HG03571 (cell line): ENCODE results near the gene RAD18.

Source experiments
- ATAC-seq: cut with Tn5 transposase; IDR thresholded peaks from one replicate; pipeline ENCODE4 v1.9.1; 2021; ENCODE audit not compliant: unreplicated experiment

RAD18 gene

GRCh38 chr3:8963137-8963853 is at the start of gene RAD18:
RAD18 (minus strand) TSS chr3:8963472; CDS start chr3:8963385, 87 bp downstream.
- ATAC-seq, result peak; percentile 91

- no peak for ATAC-seq
Measured at GRCh38 chr3:9012521-9012920, 49.2 kb upstream of the RAD18 start.

GRCh38 chr3:9009976-9010545 is 46.8 kb upstream of the RAD18 start:
- ATAC-seq, result no peak

GRCh38 chr3:9008550-9009255 is 45.4 kb upstream of the RAD18 start:
- no peak for ATAC-seq

- ATAC-seq, result no peak
Measured at GRCh38 chr3:9007928-9008327, 44.7 kb upstream of the RAD18 start.

GRCh38 chr3:9007213-9007612 is 43.9 kb upstream of the RAD18 start:
- ATAC-seq, result no peak

- no peak for ATAC-seq
Measured at GRCh38 chr3:9000041-9000440, 36.8 kb upstream of the RAD18 start.

GRCh38 chr3:8997151-8997550 is 33.9 kb upstream of the RAD18 start:
- no peak for ATAC-seq

- no peak for ATAC-seq
Measured at GRCh38 chr3:8996681-8997121, 33.4 kb upstream of the RAD18 start.

- ATAC-seq, result no peak
Measured at GRCh38 chr3:8996216-8996615, 32.9 kb upstream of the RAD18 start.

- no peak for ATAC-seq
Measured at GRCh38 chr3:8994226-8994625, 31.0 kb upstream of the RAD18 start.

- no peak for ATAC-seq
Measured at GRCh38 chr3:8993331-8993730, 30.1 kb upstream of the RAD18 start.

- ATAC-seq, result no peak
Measured at GRCh38 chr3:8992854-8993253, 29.6 kb upstream of the RAD18 start.

- no peak for ATAC-seq
Measured at GRCh38 chr3:8992199-8992598, 28.9 kb upstream of the RAD18 start.

- ATAC-seq, result no peak
Measured at GRCh38 chr3:8990266-8991215, 27.3 kb upstream of the RAD18 start.

- no peak for ATAC-seq
Measured at GRCh38 chr3:8988791-8989558, 25.7 kb upstream of the RAD18 start.

GRCh38 chr3:8988384-8988655 is 25.0 kb upstream of the RAD18 start:
- no peak for ATAC-seq

GRCh38 chr3:8987645-8988383 is 24.5 kb upstream of the RAD18 start:
- peak; percentile 86 for ATAC-seq

GRCh38 chr3:8987226-8987625 is 24.0 kb upstream of the RAD18 start:
- ATAC-seq, result no peak

- ATAC-seq, result no peak
Measured at GRCh38 chr3:8986741-8987140, 23.5 kb upstream of the RAD18 start.
